A673 (cell line): Measurements from ENCODE around the gene DCP2. TPM values are rescaled to one million over a fixed set of nuclear protein-coding genes. Genes with fewer than 3 reads are reported as not detected.
A peak's percentile ranks its signal among the peaks of the same experiment; 100 is the strongest.

ENCODE experiments used
- BruUV-seq: library from RNA; stranded (reverse); fragments of 400-500 nt; replicated peaks from 2 replicates; lab custom pipeline; 2021; lab: Mats Ljungman, UMichigan
- CTCF ChIA-PET: fragments of 300-600 bp; sonication (Branson Sonifier 250); formaldehyde crosslinking; loops from one replicate; lab custom pipeline; 2022; ENCODE audit warnings: antibody characterized with exemption; lab: Charles Lee
- POLR2A ChIA-PET: fragments of 300-600 bp; sonication (Branson Sonifier 250); formaldehyde crosslinking; loops from one replicate; lab custom pipeline; 2022; ENCODE audit warnings: antibody characterized with exemption; ENCODE audit not compliant: low non-redundant PET; lab: Charles Lee
- DNase-seq: peaks from one replicate; pipeline ENCODE4 v3.0.0-alpha.2; 2015; ENCODE audit warnings: low spot score
- H3K27ac ChIP-seq: fragments of 200-600 bp; sonication (generic); 2 replicates; pipeline ENCODE4 v1.5.1; 2016; ENCODE audit warnings: mixed run types, low read depth, mild to moderate bottlenecking, mixed read lengths, antibody characterized with exemption, low read length; ENCODE audit not compliant: poor library complexity, severe bottlenecking
- H3K27me3 ChIP-seq: fragments of 200-600 bp; sonication (generic); replicated peaks from 2 replicates; pipeline ENCODE4 v1.6.1; 2017; ENCODE audit warnings: mixed run types, low read depth, mild to moderate bottlenecking, mixed read lengths, antibody characterized with exemption, low read length; ENCODE audit not compliant: insufficient read depth, poor library complexity
- H3K36me3 ChIP-seq: fragments of 200-600 bp; sonication (generic); 2 replicates; pipeline ENCODE4 v1.6.1; 2016; ENCODE audit warnings: mixed run types, mild to moderate bottlenecking, mixed read lengths, antibody characterized with exemption, low read length; ENCODE audit not compliant: insufficient read depth, poor library complexity, severe bottlenecking
- H3K4me1 ChIP-seq: fragments of 200-600 bp; sonication (generic); 2 replicates; pipeline ENCODE4 v1.6.1; 2017; ENCODE audit warnings: mixed run types, mild to moderate bottlenecking, mixed read lengths, antibody characterized with exemption, low read length; ENCODE audit not compliant: insufficient read depth, poor library complexity, severe bottlenecking
- H3K4me3 ChIP-seq: fragments of 200-600 bp; sonication (generic); 2 replicates; pipeline ENCODE4 v1.5.1; 2016; ENCODE audit warnings: low read depth, mixed run types, mild to moderate bottlenecking, mixed read lengths, low read length; ENCODE audit not compliant: poor library complexity, severe bottlenecking
- H3K9me3 ChIP-seq: fragments of 200-600 bp; sonication (generic); 2 replicates; pipeline ENCODE4 v1.6.1; 2016; ENCODE audit warnings: mixed run types, low read depth, mild to moderate bottlenecking, mixed read lengths, antibody characterized with exemption, low read length; ENCODE audit not compliant: poor library complexity, severe bottlenecking
- EZH2 ChIP-seq: fragments of 200-600 bp; sonication (generic); IDR thresholded peaks from 2 replicates; pipeline ENCODE4 v1.6.1; 2017; ENCODE audit warnings: borderline replicate concordance, low read depth, mild to moderate bottlenecking, mixed read lengths, antibody characterized with exemption, low read length; ENCODE audit not compliant: poor library complexity, severe bottlenecking
- intact Hi-C: fragments of 100-400 bp; cut with micrococcal nuclease; formaldehyde crosslinking; loops from one replicate; pipeline ENCODE4 v1.10.0; 2022; ENCODE audit not compliant: unreplicated experiment
- total RNA-seq: library from RNA; stranded (reverse); gene quantifications from 2 replicates; pipeline ENCODE4 v1.2.3, GENCODE V29; 2021
- TF ChIP-seq, protein P1 (sequence below): fragments of 300-800, 200-600 bp; sonication (generic); conservative IDR thresholded peaks from 2 replicates; pipeline ENCODE4 v1.5.1; 2017; ENCODE audit warnings: low read depth, mild to moderate bottlenecking, antibody characterized with exemption, low read length, moderate library complexity, mixed read lengths

The DCP2 gene
- total RNA-seq, 1 experiment from 2014 or later = 73.5 TPM

GRCh38 chr5:113034182-113034773 lies 57.7 kb downstream of the DCP2 start:
- CTCF ChIA-PET = no interaction called here
- H3K4me3 ChIP-seq = no peak overlapping the region
- no peaks in the 10 kb centered on the region for H3K36me3 ChIP-seq
- H3K9me3 ChIP-seq = no peaks in the 10 kb centered on the region
- intact Hi-C loops = no loop called here
- no peak for TF ChIP-seq EZH2
- TF ChIP-seq, protein P1, sequence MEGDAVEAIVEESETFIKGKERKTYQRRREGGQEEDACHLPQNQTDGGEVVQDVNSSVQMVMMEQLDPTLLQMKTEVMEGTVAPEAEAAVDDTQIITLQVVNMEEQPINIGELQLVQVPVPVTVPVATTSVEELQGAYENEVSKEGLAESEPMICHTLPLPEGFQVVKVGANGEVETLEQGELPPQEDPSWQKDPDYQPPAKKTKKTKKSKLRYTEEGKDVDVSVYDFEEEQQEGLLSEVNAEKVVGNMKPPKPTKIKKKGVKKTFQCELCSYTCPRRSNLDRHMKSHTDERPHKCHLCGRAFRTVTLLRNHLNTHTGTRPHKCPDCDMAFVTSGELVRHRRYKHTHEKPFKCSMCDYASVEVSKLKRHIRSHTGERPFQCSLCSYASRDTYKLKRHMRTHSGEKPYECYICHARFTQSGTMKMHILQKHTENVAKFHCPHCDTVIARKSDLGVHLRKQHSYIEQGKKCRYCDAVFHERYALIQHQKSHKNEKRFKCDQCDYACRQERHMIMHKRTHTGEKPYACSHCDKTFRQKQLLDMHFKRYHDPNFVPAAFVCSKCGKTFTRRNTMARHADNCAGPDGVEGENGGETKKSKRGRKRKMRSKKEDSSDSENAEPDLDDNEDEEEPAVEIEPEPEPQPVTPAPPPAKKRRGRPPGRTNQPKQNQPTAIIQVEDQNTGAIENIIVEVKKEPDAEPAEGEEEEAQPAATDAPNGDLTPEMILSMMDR = no peak
- H3K27me3 ChIP-seq = no peaks in the 10 kb centered on the region
- H3K4me1 ChIP-seq = no peaks in the 10 kb centered on the region
- DNase-seq = peak; percentile 47
- BruUV-seq = no TSS peak
- POLR2A ChIA-PET = no interaction called here
- no peak overlapping the region for H3K27ac ChIP-seq

GRCh38 chr5:113035096-113035495 lies 58.5 kb downstream of the DCP2 start:
- Histone ChIP-seq H3K27me3 (no peaks in the 10 kb centered on the region), H3K9me3 (no peaks in the 10 kb centered on the region), H3K27ac (no peak overlapping the region), H3K4me1 (no peaks in the 10 kb centered on the region), H3K36me3 (no peaks in the 10 kb centered on the region), H3K4me3 (no peak overlapping the region)
- CTCF ChIA-PET = no interaction called here
- POLR2A ChIA-PET = no interaction called here
- no peak for TF ChIP-seq EZH2
- DNase-seq = no peak
- BruUV-seq = no TSS peak
- intact Hi-C loops = no loop called here

GRCh38 chr5:113036321-113036720 lies 59.7 kb downstream of the DCP2 start:
- H3K36me3 ChIP-seq = no peaks in the 10 kb centered on the region

More at GRCh38 chr5:113036321-113036720, 59.7 kb downstream of the DCP2 start:
- ChIA-PET CTCF (no interaction called here), POLR2A (no interaction called here)
- intact Hi-C loops = no loop called here
- Histone ChIP-seq H3K27me3 (no peaks in the 10 kb centered on the region), H3K4me3 (no peak overlapping the region), H3K9me3 (no peaks in the 10 kb centered on the region), H3K27ac (no peak overlapping the region), H3K4me1 (no peaks in the 10 kb centered on the region)
- BruUV-seq = no TSS peak
- TF ChIP-seq EZH2 = no peak
- TF ChIP-seq, protein P1 = no peak
- DNase-seq = no peak
